GM12872 (cell line): ENCODE results near the gene LRCH3.

ENCODE experiments used
- CTCF ChIP-seq: IDR thresholded peaks from 3 replicates; pipeline ENCODE4 v1.5.1; 2011; ENCODE audit warnings: low read depth, mild to moderate bottlenecking, low read length, moderate library complexity; ENCODE audit not compliant: insufficient read depth

LRCH3 gene

GRCh38 chr3:197858133-197858532 lies 67.1 kb downstream of the LRCH3 start:
- no peak for TF ChIP-seq CTCF

GRCh38 chr3:197858598-197858997 lies 67.5 kb downstream of the LRCH3 start:
- no peak for TF ChIP-seq CTCF

GRCh38 chr3:197866035-197866434 lies 75.0 kb downstream of the LRCH3 start:
- TF ChIP-seq CTCF: no peak

- no peak for TF ChIP-seq CTCF
Measured at GRCh38 chr3:197873329-197873728, 82.3 kb downstream of the LRCH3 start.

- TF ChIP-seq CTCF: no peak
Measured at GRCh38 chr3:197874064-197874463, 83.0 kb downstream of the LRCH3 start.

- no peak for TF ChIP-seq CTCF
Measured at GRCh38 chr3:197874653-197875052, 83.6 kb downstream of the LRCH3 start.

GRCh38 chr3:197877902-197878301 lies 86.8 kb downstream of the LRCH3 start:
- no peak for TF ChIP-seq CTCF

GRCh38 chr3:197878427-197878826 lies 87.4 kb downstream of the LRCH3 start:
- no peak for TF ChIP-seq CTCF
